ENCODE results near the gene EIF3CL.
"Not testable (repeated sequence)": the region's sequence is repeated elsewhere in the genome, so short reads cannot be mapped to it uniquely, and the experiment has no call there.

- TF ChIP-seq CTCF (IDR thresholded peaks at IDR 0.05; ENCODE audit: control extremely low read depth in 1 of 3, insufficient read depth in 1 of 3, low read depth in 1 of 3, low read length in 3 of 3); USF2 (IDR thresholded peaks at IDR 0.05; ENCODE audit: low read length); SUZ12 (IDR thresholded peaks at IDR 0.05; ENCODE audit: low read length); RAD21 (IDR thresholded peaks at IDR 0.05 in 1 of 2, conservative IDR thresholded peaks at IDR 0.05 in 1 of 2; ENCODE audit: low read depth in 2 of 2, low read length in 2 of 2); CHD1 (IDR thresholded peaks at IDR 0.05; ENCODE audit: low read depth, low read length); POLR2A (IDR thresholded peaks at IDR 0.05; ENCODE audit: control extremely low read depth in 1 of 2, low read depth in 2 of 2, low read length in 2 of 2); RFX5 (IDR thresholded peaks at IDR 0.05; ENCODE audit: borderline replicate concordance, low read depth, low read length); CHD2 (IDR thresholded peaks at IDR 0.05; ENCODE audit: low read length); POLR2AphosphoS5 (IDR thresholded peaks at IDR 0.05; ENCODE audit: low read depth, low read length): not testable (repeated sequence)
Observed at GRCh38 chr16:28336940-28337710, 66.5 kb downstream of the EIF3CL start.
